Upper lobe of left lung (tissue), 6 donors: Measurements from ENCODE around the gene FAM53B. TPM values are rescaled to one million over a fixed set of nuclear protein-coding genes. Genes with fewer than 3 reads are reported as not detected.

Source experiments
- ATAC-seq, 2 donors: fragments of 200-7000 bp; cut with Tn5 transposase; one replicate each; pipeline ENCODE4 v1.9.1; 2022; ENCODE audit warnings: mild to moderate bottlenecking in 2 of 2, moderate library complexity in 2 of 2; ENCODE audit not compliant: low FRiP score in 2 of 2
- DNase-seq, 2 donors: peaks; one replicate each; pipeline ENCODE4 v3.0.0-alpha.2; 2019 to 2020
- H3K27ac ChIP-seq, 4 donors: fragments of 200-600 bp; sonication (generic); one replicate each; pipeline ENCODE4 v1.5.1; 2016 to 2019
- H3K27me3 ChIP-seq, 4 donors: fragments of 200-600 bp; sonication (generic); one replicate each; pipeline ENCODE4 v1.5.1; 2017 to 2019
- H3K36me3 ChIP-seq, 4 donors: fragments of 200-600 bp; sonication (generic); one replicate each; pipeline ENCODE4 v1.5.1; 2016 to 2019
- H3K4me1 ChIP-seq, 4 donors: fragments of 200-600 bp; sonication (generic); one replicate each; pipeline ENCODE4 v1.5.1; 2018 to 2019
- H3K4me3 ChIP-seq, 4 donors: fragments of 200-600 bp; sonication (generic); one replicate each; pipeline ENCODE4 v1.5.1; 2017 to 2019; ENCODE audit warnings: mild to moderate bottlenecking in 2 of 4, moderate library complexity in 1 of 4
- H3K9me3 ChIP-seq, 4 donors: fragments of 200-600 bp; sonication (generic); one replicate each; pipeline ENCODE4 v1.5.1; 2018 to 2019
- CTCF ChIP-seq, 6 experiments: fragments of 450-650 bp in 4 of 6; fragments of 200-600 bp in 2 of 6; sonication (generic) in 2 of 6; IDR thresholded peaks; one replicate each; pipeline ENCODE4 v1.5.1; 2016 to 2019; ENCODE audit warnings: antibody characterized with exemption in 6 of 6
- EP300 ChIP-seq, 4 donors: sonication (generic); formaldehyde crosslinking; IDR thresholded peaks; one replicate each; pipeline ENCODE4 v1.5.1; 2017; ENCODE audit warnings: antibody characterized with exemption in 4 of 4, control low read depth in 2 of 4
- POLR2A ChIP-seq, 4 donors: fragments of 450-650 bp; IDR thresholded peaks; one replicate each; pipeline ENCODE4 v1.5.1; 2016 to 2017; ENCODE audit warnings: antibody characterized with exemption in 4 of 4, mild to moderate bottlenecking in 2 of 4
- POLR2AphosphoS5 ChIP-seq, 2 donors: sonication (generic); formaldehyde crosslinking; IDR thresholded peaks; one replicate each; pipeline ENCODE4 v1.5.1; 2017; ENCODE audit warnings: antibody characterized with exemption in 2 of 2
- WGBS, 2 donors: methylation state at CpG; one replicate each; pipeline ENCODE4 v1.1.5; 2017 to 2018; 5-methylcytosine and 5-hydroxymethylcytosine counted together
- total RNA-seq, 6 donors: library from RNA; depleted of rRNA in 4 of 6; stranded (reverse); fragments of >200 nt in 4 of 6; gene quantifications; one replicate each; pipeline versions ENCODE4 v1.1.0 to v1.2.1, GENCODE V29; 2016 to 2021
- donor health status: DM: no; HTN: no; CAD: no; lungs with moderate emphysema.
- donor health status: DM: no; HTN: yes; CAD: no; lungs with severe emphysema.

The FAM53B gene
- total RNA-seq, 6 donors from 2014 or later, result 35.8 to 62.5 (median 47.8) TPM

GRCh38 chr10:124701435-124701834 lies 42.7 kb downstream of the FAM53B start:
- ATAC-seq, result peak; percentile 74 to 84
- Histone ChIP-seq H3K27me3 (no peaks in the 10 kb centered on the region), H3K36me3 (peaks cover 0 to 18% (median 6%) of the 10 kb centered on the region in 4 donors), H3K9me3 (no peaks in the 10 kb centered on the region), H3K4me3 (no peak overlapping the region), H3K4me1 (peaks cover 76 to 98% (median 83%) of the 10 kb centered on the region in 4 donors), H3K27ac (peak overlapping the region; percentile 86 to 88 (median 86))
- WGBS, 2 donors, result 7 to 18% methylated on average over 5 to 6 of the region's 6 CpGs
- peak in 1 of 2 donors; percentile 90 for DNase-seq
- TF ChIP-seq POLR2A (IDR thresholded peaks at IDR 0.05), result no peak
- peak; percentile 72 for TF ChIP-seq POLR2AphosphoS5 (IDR thresholded peaks at IDR 0.05)

GRCh38 chr10:124701038-124701365 lies 43.2 kb downstream of the FAM53B start:
- no peak for ATAC-seq
- Histone ChIP-seq H3K4me3 (no peak overlapping the region), H3K4me1 (peaks cover 73 to 98% (median 81%) of the 10 kb centered on the region in 4 donors), H3K36me3 (peaks cover 0 to 18% (median 5%) of the 10 kb centered on the region in 4 donors), H3K9me3 (no peaks in the 10 kb centered on the region), H3K27ac (peak overlapping the region; percentile 86 to 88 (median 86)), H3K27me3 (no peaks in the 10 kb centered on the region)
- TF ChIP-seq POLR2A (IDR thresholded peaks at IDR 0.05) (no peak), CTCF (IDR thresholded peaks at IDR 0.05) (no peak), EP300 (IDR thresholded peaks at IDR 0.05) (no peak), POLR2AphosphoS5 (IDR thresholded peaks at IDR 0.05) (no peak)
- 77% methylated on average over 1 of the region's 1 CpG; no CpG with 5 or more reads in 1 of the 2 donors for WGBS, 2 donors
- no peak for DNase-seq

- Histone ChIP-seq H3K27ac (peak overlapping the region; percentile 86 to 88 (median 86)), H3K9me3 (no peaks in the 10 kb centered on the region), H3K4me3 (no peak overlapping the region), H3K27me3 (no peaks in the 10 kb centered on the region), H3K4me1 (peaks cover 69 to 94% (median 77%) of the 10 kb centered on the region in 4 donors), H3K36me3 (peaks cover 0 to 18% (median 5%) of the 10 kb centered on the region in 4 donors)
- 76 to 78% methylated on average over 23 to 26 of the region's 26 CpGs for WGBS, 2 donors
- no peak for DNase-seq
- no peak for ATAC-seq
- TF ChIP-seq POLR2A (IDR thresholded peaks at IDR 0.05), result no peak
- TF ChIP-seq EP300 (IDR thresholded peaks at IDR 0.05), result no peak
- no peak for TF ChIP-seq CTCF (IDR thresholded peaks at IDR 0.05)
- no peak for TF ChIP-seq POLR2AphosphoS5 (IDR thresholded peaks at IDR 0.05)
These were observed 43.7 kb downstream of the FAM53B start for GRCh38 chr10:124700293-124701037.

- H3K9me3 ChIP-seq, result no peaks in the 10 kb centered on the region
- peaks cover 0 to 15% (median 6%) of the 10 kb centered on the region in 4 donors for H3K36me3 ChIP-seq
- ATAC-seq (no peak), DNase-seq (no peak)
- no peak overlapping the region for H3K4me3 ChIP-seq
- peaks cover 61 to 87% (median 71%) of the 10 kb centered on the region in 4 donors for H3K4me1 ChIP-seq
- no peaks in the 10 kb centered on the region for H3K27me3 ChIP-seq
- WGBS, 2 donors, result 90 to 91% methylated on average over 16 to 18 of the region's 18 CpGs
- no peak for TF ChIP-seq CTCF (IDR thresholded peaks at IDR 0.05)
- TF ChIP-seq EP300 (IDR thresholded peaks at IDR 0.05), result no peak
- TF ChIP-seq POLR2A (IDR thresholded peaks at IDR 0.05), result no peak
- no peak for TF ChIP-seq POLR2AphosphoS5 (IDR thresholded peaks at IDR 0.05)
- H3K27ac ChIP-seq, result peak overlapping the region; percentile 86 to 88 (median 86)
These were observed 44.5 kb downstream of the FAM53B start for GRCh38 chr10:124699471-124700292.
